Measurements from ENCODE around the gene MMP17.

MMP17 gene

DNA sequence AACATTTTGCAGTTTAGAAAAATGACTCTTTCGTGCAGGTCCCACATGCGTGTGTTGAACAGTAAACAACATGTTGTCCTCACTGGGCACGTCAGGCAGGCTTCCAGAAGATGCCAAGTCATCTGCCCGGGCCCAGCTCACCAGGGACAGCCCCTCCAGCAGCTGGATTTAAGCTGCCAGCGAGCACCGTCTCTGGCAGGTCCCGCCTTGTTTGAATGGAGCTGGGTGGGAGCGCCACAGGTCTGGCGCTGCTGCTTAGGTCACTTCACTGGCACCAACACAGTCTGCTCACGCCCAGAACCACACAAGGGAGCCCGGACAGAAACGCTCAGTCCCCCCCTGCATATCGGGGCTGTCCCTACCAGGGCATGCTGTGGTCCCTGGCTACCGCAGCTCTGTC, 33.1 kb upstream of the MMP17 start:
- H3K27ac Mint-ChIP-seq, result no peak overlapping the region
- H3K4me1 Mint-ChIP-seq, result no peaks in the 10 kb centered on the region
- CTCF ChIA-PET, result no interaction called here
- DNase-seq, result no peak
- H3K4me3 Mint-ChIP-seq, result no peak overlapping the region
- peaks cover 52% of the 10 kb centered on the region for H3K36me3 Mint-ChIP-seq
- no peaks in the 10 kb centered on the region for H3K27me3 Mint-ChIP-seq
- no peaks in the 10 kb centered on the region for H3K9me3 Mint-ChIP-seq

DNA sequence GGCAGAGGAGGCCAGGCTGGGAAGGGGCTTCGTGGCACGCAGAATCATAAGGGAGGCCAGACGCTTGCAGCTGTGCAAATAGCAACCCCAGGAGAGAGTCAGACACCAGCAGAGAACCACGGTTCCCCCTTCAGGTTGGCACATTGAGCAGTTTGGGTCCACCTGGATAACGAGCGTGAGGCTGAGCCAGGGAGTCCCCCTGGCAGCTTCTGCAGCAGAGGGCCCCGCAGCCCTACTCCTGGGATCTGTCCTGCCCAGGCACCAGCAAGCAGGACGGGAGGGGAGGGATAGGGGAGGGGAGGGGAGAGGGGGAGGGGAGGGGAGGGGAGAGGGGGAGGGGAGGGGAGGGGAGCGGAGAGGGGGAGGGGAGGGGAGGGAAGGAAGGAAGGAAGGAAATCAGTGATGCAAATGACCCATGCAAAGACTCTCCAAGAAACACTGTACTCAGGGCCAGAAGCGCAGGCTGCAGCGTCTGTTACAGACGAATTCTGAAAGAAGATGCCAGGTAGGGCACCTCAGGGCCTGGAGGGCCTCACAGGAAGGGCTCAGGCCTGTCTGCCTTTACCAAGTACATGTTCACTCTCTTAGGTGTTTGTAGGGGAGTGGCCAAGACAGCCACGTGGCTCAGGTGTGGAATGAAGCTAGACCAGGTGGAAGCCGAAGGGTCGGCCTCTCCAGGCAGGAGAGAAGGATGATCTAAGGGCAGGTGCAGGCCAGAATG, 32.3 kb upstream of the MMP17 start:
- H3K4me1 Mint-ChIP-seq, result no peaks in the 10 kb centered on the region
- H3K36me3 Mint-ChIP-seq, result peaks cover 50% of the 10 kb centered on the region
- no peaks in the 10 kb centered on the region for H3K27me3 Mint-ChIP-seq
- H3K27ac Mint-ChIP-seq, result no peak overlapping the region
- DNase-seq, result no peak
- H3K4me3 Mint-ChIP-seq, result no peak overlapping the region
- CTCF ChIA-PET, result no interaction called here
- H3K9me3 Mint-ChIP-seq, result no peaks in the 10 kb centered on the region

DNA sequence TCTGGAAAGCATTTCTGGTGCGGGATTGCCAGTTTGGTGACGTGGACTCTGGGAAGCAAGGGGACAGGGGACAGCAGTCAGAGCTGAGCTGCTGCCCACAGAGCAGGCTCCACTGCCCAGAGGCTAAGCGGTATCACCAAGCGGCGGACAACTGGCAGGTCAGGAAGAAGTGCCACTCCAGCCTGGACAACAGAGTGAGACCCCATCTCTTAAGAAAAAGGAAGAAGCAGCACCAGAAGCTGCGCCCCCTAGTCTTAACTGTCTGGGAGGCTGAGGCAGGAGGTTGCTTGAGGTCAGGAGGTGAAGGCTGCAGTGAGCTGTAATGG, 31.8 kb upstream of the MMP17 start:
- no peaks in the 10 kb centered on the region for H3K9me3 Mint-ChIP-seq
- no peak overlapping the region for H3K27ac Mint-ChIP-seq
- DNase-seq, result no peak
- H3K27me3 Mint-ChIP-seq, result no peaks in the 10 kb centered on the region
- H3K4me1 Mint-ChIP-seq, result no peaks in the 10 kb centered on the region
- no peak overlapping the region for H3K4me3 Mint-ChIP-seq
- CTCF ChIA-PET, result no interaction called here
- H3K36me3 Mint-ChIP-seq, result peaks cover 51% of the 10 kb centered on the region

DNA sequence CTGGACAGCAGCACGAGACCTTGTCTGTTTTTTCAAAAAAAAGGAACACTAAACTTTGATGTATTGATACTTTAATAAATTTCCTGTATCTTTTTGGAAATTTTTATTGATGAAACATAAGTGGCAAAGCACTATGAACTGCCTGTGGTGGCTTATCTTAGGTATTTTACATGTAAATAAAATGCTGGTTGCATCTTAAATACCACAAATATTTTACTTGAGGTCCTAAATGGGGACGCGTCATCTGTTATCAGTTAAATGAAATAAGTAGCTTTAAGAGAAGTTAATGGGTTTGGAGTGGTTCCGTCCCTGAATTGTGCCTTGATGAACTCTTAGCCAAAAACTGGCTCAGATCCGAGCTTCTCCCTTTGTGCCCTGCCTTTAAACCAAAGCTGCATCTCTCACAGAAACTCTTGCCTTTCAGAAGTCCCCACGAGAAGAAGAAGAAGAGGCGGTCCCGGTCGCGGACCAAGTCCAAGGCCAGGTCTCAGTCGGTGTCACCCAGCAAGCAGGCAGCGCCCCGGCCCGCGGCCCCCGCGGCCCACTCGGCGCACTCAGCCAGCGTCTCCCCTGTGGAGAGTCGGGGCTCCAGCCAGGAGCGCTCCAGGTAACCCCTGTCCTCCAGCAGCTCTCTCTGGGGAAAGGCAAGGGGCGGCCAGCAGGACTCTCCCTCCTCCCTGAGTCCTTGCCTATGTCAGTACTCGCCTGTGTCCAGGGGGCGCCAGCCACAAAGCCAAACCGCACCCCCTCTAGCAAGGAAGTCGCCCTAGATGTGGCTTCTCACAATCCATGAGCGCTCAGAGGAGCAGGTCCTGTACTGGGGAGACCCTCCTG, 31.2 kb upstream of the MMP17 start:
- H3K27me3 Mint-ChIP-seq, result no peaks in the 10 kb centered on the region
- H3K4me3 Mint-ChIP-seq, result no peak overlapping the region
- peaks cover 54% of the 10 kb centered on the region for H3K36me3 Mint-ChIP-seq
- CTCF ChIA-PET, result no interaction called here
- H3K9me3 Mint-ChIP-seq, result no peaks in the 10 kb centered on the region
- no peak for DNase-seq
- no peaks in the 10 kb centered on the region for H3K4me1 Mint-ChIP-seq
- H3K27ac Mint-ChIP-seq, result no peak overlapping the region

DNA sequence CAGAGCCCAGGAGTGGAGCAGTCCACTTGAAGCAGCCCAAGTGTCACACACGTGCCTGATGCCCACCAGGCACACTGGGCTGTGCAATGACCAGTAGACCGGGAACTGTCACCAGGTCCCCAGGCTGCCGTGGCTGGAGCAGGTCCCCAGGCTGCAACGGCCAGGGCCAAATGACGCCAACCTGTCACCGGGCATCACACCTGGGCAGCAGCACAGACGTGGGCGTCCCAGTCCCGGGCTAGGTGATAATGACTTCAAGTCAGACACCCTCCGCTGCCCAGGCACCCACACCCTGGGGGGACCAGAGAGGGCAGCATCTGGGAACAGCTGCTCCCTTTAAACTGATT, 30.6 kb upstream of the MMP17 start:
- CTCF ChIA-PET, result no interaction called here
- no peak overlapping the region for H3K4me3 Mint-ChIP-seq
- H3K4me1 Mint-ChIP-seq, result no peaks in the 10 kb centered on the region
- H3K27me3 Mint-ChIP-seq, result no peaks in the 10 kb centered on the region
- H3K9me3 Mint-ChIP-seq, result no peaks in the 10 kb centered on the region
- no peak for DNase-seq
- H3K36me3 Mint-ChIP-seq, result peaks cover 52% of the 10 kb centered on the region
- no peak overlapping the region for H3K27ac Mint-ChIP-seq

DNA sequence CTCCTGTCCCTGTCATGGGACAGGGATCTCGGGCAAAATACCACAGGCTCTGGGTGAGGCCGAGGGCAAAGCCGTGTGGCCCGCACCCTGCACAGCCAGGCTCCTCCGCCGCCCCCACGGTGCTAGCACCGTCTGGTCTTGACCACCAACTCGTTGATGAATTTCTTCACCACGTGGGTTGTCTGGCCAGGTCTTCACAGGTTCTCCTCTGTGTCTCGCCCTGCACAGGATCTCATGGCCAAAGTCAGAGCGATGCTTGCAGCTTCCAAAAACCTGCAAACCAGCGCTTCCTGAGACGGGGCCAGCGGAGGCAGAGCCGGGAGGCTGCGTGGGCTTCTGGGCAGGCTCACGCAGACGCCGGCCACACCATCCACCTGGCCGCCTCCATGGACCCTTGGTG, 29.0 kb upstream of the MMP17 start:
- CTCF ChIA-PET, result no interaction called here
- H3K36me3 Mint-ChIP-seq, result peaks cover 41% of the 10 kb centered on the region
- H3K9me3 Mint-ChIP-seq, result no peaks in the 10 kb centered on the region
- no peak for DNase-seq
- no peaks in the 10 kb centered on the region for H3K27me3 Mint-ChIP-seq
- H3K4me1 Mint-ChIP-seq, result no peaks in the 10 kb centered on the region
- H3K4me3 Mint-ChIP-seq, result no peak overlapping the region
- no peak overlapping the region for H3K27ac Mint-ChIP-seq

DNA sequence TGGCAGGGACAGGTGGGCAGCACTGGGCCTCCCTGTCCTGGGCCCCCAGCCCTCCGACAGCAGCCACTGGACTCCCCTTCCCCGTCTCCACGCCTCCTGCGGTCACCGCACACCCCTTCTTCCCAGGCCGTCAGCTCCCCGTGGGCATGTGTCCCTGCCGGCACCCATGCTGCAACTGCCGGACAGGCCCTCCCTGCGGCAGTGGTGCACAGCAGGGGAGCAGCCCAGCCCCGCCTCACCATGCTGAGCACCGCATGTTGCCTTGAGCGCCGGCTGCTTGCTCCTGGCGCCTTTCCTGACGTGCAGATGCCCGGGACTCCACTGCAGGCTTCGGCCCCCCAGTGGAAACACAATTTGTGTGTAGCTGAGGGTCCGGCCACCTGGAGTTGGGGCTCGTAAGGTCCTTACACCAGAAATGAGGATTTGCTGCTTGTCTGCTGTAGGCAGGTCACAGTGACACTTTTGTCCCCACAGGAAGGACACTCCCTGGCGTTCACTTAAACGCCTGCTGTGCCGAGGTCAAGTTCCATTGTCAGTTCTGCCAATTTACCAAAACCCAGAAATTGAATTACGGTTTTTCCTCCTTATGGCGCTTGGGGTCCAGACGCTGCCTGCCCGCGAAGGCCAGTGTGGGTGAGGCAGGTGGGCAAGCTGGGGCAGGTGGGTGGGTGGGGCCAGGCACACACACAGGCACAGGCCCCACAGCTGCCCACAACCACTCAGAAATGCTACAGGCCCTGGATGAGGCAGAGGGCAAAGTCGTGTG, 28.2 kb upstream of the MMP17 start:
- CTCF ChIA-PET, result no interaction called here
- Mint-ChIP-seq H3K4me3 (no peak overlapping the region), H3K9me3 (no peaks in the 10 kb centered on the region), H3K27me3 (no peaks in the 10 kb centered on the region), H3K4me1 (no peaks in the 10 kb centered on the region), H3K36me3 (peaks cover 41% of the 10 kb centered on the region), H3K27ac (no peak overlapping the region)
- DNase-seq, result no peak

DNA sequence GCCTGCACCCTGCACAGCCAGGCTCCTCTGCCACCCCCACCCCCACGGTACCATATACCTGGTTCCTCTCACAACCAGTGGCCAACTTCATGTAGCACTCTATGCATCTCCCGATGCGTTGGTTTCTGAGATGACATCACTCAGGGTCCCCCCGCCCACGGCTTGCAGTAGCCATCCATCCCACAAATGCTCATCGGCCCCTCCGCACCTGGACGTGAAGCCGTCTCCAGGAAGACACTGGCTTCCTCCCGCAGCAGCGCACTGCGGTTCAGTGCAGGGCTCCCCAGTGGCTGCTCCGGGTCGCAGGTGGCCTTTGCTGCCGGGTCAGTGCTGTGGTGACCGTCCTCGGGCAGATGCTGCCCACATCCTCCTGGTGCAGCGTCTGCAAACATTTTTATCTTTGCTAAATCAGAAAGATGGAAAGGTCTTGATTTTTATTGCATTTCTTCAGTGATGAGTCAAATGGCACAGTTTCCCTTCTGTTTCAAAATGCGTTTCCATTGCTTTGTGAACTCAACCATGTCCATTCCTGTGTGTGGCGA, 27.5 kb upstream of the MMP17 start:
- no peak overlapping the region for H3K4me3 Mint-ChIP-seq
- H3K4me1 Mint-ChIP-seq, result no peaks in the 10 kb centered on the region
- CTCF ChIA-PET, result no interaction called here
- no peak overlapping the region for H3K27ac Mint-ChIP-seq
- DNase-seq, result no peak
- no peaks in the 10 kb centered on the region for H3K27me3 Mint-ChIP-seq
- H3K9me3 Mint-ChIP-seq, result peaks cover 3% of the 10 kb centered on the region
- peaks cover 43% of the 10 kb centered on the region for H3K36me3 Mint-ChIP-seq

DNA sequence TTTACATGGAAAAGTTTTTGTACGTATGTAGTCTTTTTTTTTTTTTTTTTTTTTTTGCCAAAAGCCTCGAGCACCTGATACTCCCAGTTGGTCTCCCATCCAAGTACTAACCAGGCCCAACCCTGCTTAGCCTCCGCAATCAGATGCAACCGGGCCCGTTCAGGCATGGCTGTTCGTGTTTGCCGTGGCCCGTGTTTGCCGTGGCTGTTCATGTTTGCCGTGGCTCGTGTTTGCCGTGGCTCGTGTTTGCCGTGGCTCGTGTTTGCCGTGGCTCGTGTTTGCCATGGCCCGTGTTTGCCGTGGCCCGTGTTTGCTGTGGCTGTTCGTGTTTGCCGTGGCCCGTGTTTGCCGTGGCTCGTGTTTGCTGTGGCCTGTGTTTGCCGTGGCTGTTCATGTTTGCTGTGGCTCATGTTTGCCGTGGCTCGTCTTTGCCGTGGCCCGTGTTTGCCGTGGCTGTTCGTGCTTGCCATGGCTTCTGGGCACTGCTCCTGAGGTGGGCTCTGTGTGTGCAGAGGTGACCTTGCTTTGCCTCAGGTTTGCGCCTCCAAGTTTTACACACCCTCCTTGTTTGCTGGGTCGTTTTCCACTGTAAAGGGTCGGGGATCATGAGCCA, 26.8 kb upstream of the MMP17 start:
- peaks cover 40% of the 10 kb centered on the region for H3K36me3 Mint-ChIP-seq

DNA sequence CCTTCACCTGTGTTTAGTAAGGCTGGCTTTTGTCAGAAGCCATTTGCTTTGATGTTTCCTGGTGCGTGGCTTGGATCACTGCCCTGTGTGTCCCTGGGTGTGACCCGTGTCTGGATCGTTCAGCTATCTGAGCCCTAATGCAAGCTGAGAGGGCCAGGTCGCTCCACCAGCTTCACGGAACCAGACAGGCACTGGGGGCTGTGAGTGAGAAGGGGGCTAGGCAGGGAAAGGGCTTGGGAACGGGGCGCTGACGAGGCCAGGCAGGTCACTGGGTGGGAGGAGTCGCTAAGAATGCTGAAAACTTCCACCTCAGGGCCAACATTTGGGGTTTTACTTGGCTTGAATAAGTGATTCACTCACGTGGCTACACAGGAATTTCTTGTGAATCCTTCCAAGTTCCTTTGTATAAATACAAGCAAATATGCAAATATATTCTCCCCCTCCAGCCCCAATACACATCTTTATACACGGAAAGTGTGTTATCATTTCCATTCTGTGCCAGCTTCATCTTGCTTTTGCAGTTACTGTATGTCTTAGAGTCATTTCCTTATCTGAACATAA, 24.2 kb upstream of the MMP17 start:
- Mint-ChIP-seq H3K9me3 (peaks cover 3% of the 10 kb centered on the region), H3K27ac (no peak overlapping the region), H3K27me3 (no peaks in the 10 kb centered on the region), H3K36me3 (peaks cover 29% of the 10 kb centered on the region), H3K4me3 (no peak overlapping the region), H3K4me1 (peaks cover 3% of the 10 kb centered on the region)
- no peak for DNase-seq
- CTCF ChIA-PET, result interaction anchor here (0.6 kb wide), 1 partner anchor 699 kb away, joined by 3 read pairs; no protein-coding TSS in a partner anchor

More for the DNA sequence above, 26.8 kb upstream of the MMP17 start:
- Mint-ChIP-seq H3K4me3 (no peak overlapping the region), H3K27ac (no peak overlapping the region), H3K9me3 (peaks cover 3% of the 10 kb centered on the region), H3K4me1 (no peaks in the 10 kb centered on the region), H3K27me3 (no peaks in the 10 kb centered on the region)
- CTCF ChIA-PET, result no interaction called here
- DNase-seq, result no peak

DNA sequence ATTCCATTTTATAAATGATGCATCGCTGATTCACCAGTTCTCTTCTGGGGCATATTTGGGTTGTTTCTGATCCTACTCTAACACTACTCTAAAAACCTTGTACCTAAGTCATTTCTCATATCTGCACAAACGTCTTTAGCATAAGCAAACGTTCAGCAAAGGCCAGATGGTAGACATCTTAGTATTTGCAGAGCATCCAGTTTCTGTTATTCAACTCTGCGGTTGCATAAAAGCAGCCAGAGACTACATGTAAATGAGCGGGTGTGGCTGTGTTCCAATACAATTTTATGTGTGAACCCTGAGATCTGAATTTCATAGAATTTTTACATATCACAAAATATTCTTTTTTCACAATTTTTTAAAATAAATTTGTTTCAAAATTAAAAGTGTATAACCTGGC, 22.8 kb upstream of the MMP17 start:
- no peak overlapping the region for H3K4me3 Mint-ChIP-seq

DNA sequence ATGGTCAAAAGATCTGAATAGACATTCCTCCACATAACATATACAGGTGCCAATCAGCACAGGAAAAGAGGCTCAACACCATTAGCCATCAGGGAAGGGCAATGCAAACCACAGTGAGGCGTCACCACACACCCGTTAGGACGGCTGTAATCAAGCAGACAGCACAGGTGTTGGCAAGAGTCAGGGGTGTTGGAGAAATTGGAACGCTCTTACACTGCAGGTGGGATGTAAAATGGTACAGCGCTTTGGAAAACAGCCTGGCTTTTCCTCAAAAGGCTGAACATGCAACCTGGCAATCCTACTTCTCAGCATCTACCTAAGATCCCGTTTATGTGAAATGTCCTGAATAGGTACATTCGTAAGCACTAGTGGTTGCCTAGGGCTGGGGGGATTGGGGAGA, 21.5 kb upstream of the MMP17 start:
- no peak for DNase-seq
- H3K4me3 Mint-ChIP-seq, result no peak overlapping the region
- H3K9me3 Mint-ChIP-seq, result peaks cover 8% of the 10 kb centered on the region
- no peak overlapping the region for H3K27ac Mint-ChIP-seq
- CTCF ChIA-PET, result no interaction called here
- no peaks in the 10 kb centered on the region for H3K27me3 Mint-ChIP-seq
- peaks cover 11% of the 10 kb centered on the region for H3K36me3 Mint-ChIP-seq
- H3K4me1 Mint-ChIP-seq, result peaks cover 5% of the 10 kb centered on the region

More for the DNA sequence above, 22.8 kb upstream of the MMP17 start:
- H3K9me3 Mint-ChIP-seq, result peaks cover 6% of the 10 kb centered on the region
- peaks cover 16% of the 10 kb centered on the region for H3K36me3 Mint-ChIP-seq
- CTCF ChIA-PET, result no interaction called here
- H3K4me1 Mint-ChIP-seq, result peaks cover 5% of the 10 kb centered on the region
- no peak overlapping the region for H3K27ac Mint-ChIP-seq
- no peaks in the 10 kb centered on the region for H3K27me3 Mint-ChIP-seq
- DNase-seq, result no peak

DNA sequence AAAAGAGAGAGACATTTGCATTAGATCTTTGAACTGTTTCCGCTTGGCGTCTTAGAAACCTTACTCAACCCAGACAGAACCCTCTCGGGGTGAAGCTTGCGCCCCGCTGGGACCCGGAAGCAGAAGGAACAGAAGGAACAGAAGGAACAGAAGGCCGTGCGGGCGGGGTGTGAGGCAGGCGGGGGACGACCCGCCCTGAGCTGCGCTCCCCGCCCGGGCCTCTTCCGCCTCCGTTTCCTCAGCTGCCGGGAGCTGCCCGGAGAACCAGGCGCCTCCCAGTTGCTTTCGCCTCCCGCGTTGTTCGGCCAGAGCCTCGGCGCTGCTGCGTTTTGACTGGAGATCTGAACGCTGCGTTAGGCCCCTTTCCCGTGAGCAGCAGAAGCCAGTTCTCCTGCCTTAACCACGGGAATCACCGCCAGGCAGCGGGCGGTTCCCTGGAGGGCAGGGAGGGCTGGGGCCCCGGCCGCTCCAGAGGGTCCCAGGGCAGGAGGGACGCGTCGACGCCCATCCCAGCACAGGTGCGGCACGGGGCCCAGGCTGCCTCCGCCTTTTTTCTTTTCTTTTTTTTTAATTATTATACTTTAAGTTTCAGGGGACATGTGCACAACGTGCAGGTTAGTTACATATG, 19.3 kb upstream of the MMP17 start:
- Mint-ChIP-seq H3K9me3 (peaks cover 25% of the 10 kb centered on the region), H3K4me1 (peaks cover 5% of the 10 kb centered on the region), H3K4me3 (peak overlapping the region; percentile 60), H3K27ac (peak overlapping the region; percentile 79), H3K27me3 (no peaks in the 10 kb centered on the region), H3K36me3 (peaks cover 15% of the 10 kb centered on the region)
- CTCF ChIA-PET, result no interaction called here
- DNase-seq, result peak; percentile 68

Measured in activated naive CD4-positive, alpha-beta T cell treated with anti-CD3 and anti-CD28 coated beads, Interleukin-2, amount 10 ng/mL, durations not matched to agents 7 days and 5 days (primary cell).